Activated CD8-positive, alpha-beta T cell treated with anti-CD3 and anti-CD28 coated beads for 36 hours (primary cell): Measurements from ENCODE around the gene TSPAN32. TPM values are rescaled to one million over a fixed set of nuclear protein-coding genes. Genes with fewer than 3 reads are reported as not detected.

Experiments used
- ATAC-seq: fragments of 200-7000 bp; cut with Tn5 transposase; one replicate; pipeline ENCODE4 v1.10.0; 2021; ENCODE audit warnings: mild to moderate bottlenecking, moderate library complexity
- CTCF ChIA-PET: fragments of 350-600 bp; sonication (Branson Sonifier 250); formaldehyde crosslinking; loops from one replicate; lab custom pipeline; 2021; ENCODE audit warnings: antibody characterized with exemption; lab: Charles Lee
- POLR2A ChIA-PET: fragments of 350-600 bp; sonication (Branson Sonifier 250); formaldehyde crosslinking; loops from one replicate; lab custom pipeline; 2021; ENCODE audit warnings: antibody characterized with exemption; lab: Charles Lee
- DNase-seq: peaks from one replicate; pipeline ENCODE4 v3.0.0-alpha.2; 2020
- H3K27ac Mint-ChIP-seq: one replicate; pipeline ENCODE4 v1.8.0; 2021; ENCODE audit warnings: mild to moderate bottlenecking, mixed read lengths
- H3K27me3 Mint-ChIP-seq: one replicate; pipeline ENCODE4 v1.8.0; 2021; ENCODE audit warnings: mixed read lengths
- H3K36me3 Mint-ChIP-seq: one replicate; pipeline ENCODE4 v1.8.0; 2021; ENCODE audit warnings: low read depth, mixed read lengths
- H3K4me1 Mint-ChIP-seq: one replicate; pipeline ENCODE4 v1.8.0; 2021; ENCODE audit warnings: low read depth, mixed read lengths
- H3K4me3 Mint-ChIP-seq: one replicate; pipeline ENCODE4 v1.8.0; 2021; ENCODE audit warnings: mild to moderate bottlenecking, moderate library complexity, mixed read lengths
- H3K9me3 Mint-ChIP-seq: one replicate; pipeline ENCODE4 v1.8.0; 2021; ENCODE audit warnings: mixed read lengths
- CTCF ChIP-seq: fragments of 200-600 bp; IDR thresholded peaks from one replicate; pipeline ENCODE4 v1.8.0; 2022; ENCODE audit warnings: antibody characterized with exemption, mild to moderate bottlenecking
- intact Hi-C: fragments of 100-400 bp; cut with micrococcal nuclease; formaldehyde crosslinking; loops from one replicate; pipeline ENCODE4 v1.10.0; 2022
- total RNA-seq, 2 experiments: library from RNA; stranded (reverse); gene quantifications; one replicate each; pipeline ENCODE4 v1.2.3, GENCODE V29; 2021

The TSPAN32 gene
- total RNA-seq, 2 experiments from 2014 or later: 3.1 to 4.9 TPM

DNA sequence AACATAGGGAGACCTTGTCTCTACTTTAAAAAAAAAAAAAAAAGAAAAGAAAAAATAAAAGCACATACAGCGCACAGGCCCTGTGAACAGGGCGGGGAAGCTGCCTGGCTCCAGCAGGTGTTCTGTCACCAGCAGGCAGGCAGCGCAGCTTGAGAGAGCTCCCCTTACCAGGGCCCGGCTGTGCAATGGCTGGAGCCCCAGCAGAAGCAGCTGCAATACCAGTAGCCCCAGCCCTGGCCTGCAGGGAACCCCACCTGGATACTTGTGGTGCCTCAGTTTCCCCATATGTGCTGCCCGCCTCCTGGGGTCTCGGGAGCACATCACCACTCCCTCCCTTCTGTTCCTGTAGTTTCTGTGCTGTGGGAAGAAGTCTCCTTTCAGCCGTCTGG, 12.3 kb downstream of the TSPAN32 start:
- Mint-ChIP-seq H3K9me3 (no peaks in the 10 kb centered on the region), H3K27ac (no peak overlapping the region), H3K4me1 (peaks cover 15% of the 10 kb centered on the region), H3K4me3 (no peak overlapping the region), H3K27me3 (no peaks in the 10 kb centered on the region), H3K36me3 (no peaks in the 10 kb centered on the region)
- ChIA-PET CTCF (interaction anchor here (1.5 to 1.9 kb wide), 2 partner anchors 9 to 128 kb away, joined by 4 to 8 read pairs; no protein-coding TSS in a partner anchor), POLR2A (no interaction called here)
- TF ChIP-seq CTCF: no peak
- DNase-seq (no peak), ATAC-seq (no peak)
- intact Hi-C loops: no loop called here

DNA sequence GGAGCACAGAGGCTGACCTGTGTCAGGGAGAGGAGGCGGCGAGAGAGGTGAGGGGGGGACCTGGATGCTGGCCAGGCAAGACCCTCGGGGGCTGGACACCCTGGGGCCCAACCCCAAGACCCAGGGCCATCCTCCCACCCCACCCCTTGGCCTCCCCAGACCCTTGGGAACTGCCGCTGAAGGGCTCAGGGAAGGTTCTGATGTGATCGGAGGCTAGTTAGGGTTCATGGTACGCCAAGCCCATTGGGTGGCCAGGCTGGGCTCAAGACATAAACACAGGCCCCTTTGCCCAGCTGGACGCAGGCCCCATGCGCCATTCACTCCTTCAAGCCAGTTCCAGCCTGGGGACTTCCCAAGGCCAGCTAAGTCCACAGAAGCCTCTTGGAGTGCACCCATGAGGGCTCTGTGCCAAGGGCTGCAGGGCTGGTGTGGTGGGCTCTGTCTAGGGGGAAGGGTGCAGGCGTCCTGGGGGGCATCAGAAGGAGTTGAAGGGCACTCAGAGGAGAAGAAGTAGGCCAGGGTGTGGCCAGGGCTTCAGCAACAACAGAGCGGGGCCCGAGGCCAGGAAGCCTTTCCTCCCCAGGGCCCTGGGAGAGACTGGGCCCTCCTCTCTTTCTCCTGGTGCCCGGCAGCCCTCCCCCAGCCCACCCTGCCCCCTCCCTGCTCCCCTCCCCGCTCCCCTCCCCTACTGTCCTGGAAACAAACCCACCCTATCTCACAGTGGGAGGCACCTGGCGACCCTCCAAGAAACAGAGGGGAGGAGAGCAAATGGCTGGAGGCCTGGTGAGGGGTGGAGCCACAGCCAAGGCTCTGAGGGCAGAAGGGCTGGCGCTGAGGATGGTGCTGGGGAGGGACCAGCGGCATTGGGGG, 12.9 kb downstream of the TSPAN32 start:
- Mint-ChIP-seq H3K4me3 (no peak overlapping the region), H3K4me1 (peaks cover 15% of the 10 kb centered on the region), H3K27ac (no peak overlapping the region), H3K27me3 (no peaks in the 10 kb centered on the region), H3K9me3 (no peaks in the 10 kb centered on the region), H3K36me3 (no peaks in the 10 kb centered on the region)
- no peak for TF ChIP-seq CTCF
- ChIA-PET CTCF (interaction anchor here (1.9 kb wide), 1 partner anchor 10 kb away, joined by 8 read pairs; no protein-coding TSS in a partner anchor), POLR2A (no interaction called here)
- no peak for ATAC-seq
- intact Hi-C loops: no loop called here
- DNase-seq: no peak

DNA sequence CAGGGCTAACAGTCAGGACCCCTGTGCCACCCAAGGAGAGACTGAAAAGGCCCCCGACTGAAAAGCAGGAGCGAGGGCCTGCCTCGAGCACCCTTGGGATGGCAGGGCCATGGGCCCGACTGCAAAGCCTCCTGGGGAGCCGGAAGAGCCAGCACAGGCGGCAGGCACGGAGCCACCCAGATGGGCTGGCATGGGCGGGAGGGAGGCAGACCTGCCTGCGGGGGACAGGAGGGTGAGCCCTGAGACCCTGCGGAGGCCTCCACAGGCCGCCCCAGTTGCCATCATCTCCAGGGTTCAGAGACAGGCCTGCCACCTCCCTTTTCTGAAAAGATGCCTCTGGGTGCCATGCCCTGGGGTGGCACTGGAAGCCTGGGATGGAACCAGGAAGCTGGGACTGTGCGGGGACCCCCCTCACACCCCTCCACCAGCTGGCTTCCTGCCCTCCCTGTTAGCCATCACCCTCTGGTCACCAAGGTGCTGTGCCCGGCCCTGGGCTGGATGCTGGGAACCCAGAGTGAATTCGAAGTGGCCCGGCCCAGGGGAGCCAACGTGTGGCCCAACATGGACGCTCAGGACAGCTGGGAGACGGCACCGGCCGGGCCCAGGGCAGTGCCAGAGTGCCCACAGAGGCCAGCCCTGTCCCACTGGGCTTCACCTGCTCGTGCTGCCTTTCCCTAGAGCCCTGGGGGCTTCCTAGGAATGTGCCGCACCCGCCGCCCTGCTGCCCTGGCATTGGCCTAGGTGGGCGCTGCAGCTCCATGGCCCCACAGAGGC, 13.8 kb downstream of the TSPAN32 start:
- no peak for ATAC-seq
- POLR2A ChIA-PET: no interaction called here
- H3K4me3 Mint-ChIP-seq: no peak overlapping the region
- intact Hi-C loops: no loop called here
- no peaks in the 10 kb centered on the region for H3K36me3 Mint-ChIP-seq
- no peak for DNase-seq
- no peaks in the 10 kb centered on the region for H3K27me3 Mint-ChIP-seq
- TF ChIP-seq CTCF: no peak
- no peak overlapping the region for H3K27ac Mint-ChIP-seq
- no peaks in the 10 kb centered on the region for H3K9me3 Mint-ChIP-seq
- CTCF ChIA-PET: interaction anchor here (1.2 kb wide), 1 partner anchor 84 kb away, joined by 3 read pairs; the partner anchor contains the start of gene TSSC4
- H3K4me1 Mint-ChIP-seq: peaks cover 15% of the 10 kb centered on the region

DNA sequence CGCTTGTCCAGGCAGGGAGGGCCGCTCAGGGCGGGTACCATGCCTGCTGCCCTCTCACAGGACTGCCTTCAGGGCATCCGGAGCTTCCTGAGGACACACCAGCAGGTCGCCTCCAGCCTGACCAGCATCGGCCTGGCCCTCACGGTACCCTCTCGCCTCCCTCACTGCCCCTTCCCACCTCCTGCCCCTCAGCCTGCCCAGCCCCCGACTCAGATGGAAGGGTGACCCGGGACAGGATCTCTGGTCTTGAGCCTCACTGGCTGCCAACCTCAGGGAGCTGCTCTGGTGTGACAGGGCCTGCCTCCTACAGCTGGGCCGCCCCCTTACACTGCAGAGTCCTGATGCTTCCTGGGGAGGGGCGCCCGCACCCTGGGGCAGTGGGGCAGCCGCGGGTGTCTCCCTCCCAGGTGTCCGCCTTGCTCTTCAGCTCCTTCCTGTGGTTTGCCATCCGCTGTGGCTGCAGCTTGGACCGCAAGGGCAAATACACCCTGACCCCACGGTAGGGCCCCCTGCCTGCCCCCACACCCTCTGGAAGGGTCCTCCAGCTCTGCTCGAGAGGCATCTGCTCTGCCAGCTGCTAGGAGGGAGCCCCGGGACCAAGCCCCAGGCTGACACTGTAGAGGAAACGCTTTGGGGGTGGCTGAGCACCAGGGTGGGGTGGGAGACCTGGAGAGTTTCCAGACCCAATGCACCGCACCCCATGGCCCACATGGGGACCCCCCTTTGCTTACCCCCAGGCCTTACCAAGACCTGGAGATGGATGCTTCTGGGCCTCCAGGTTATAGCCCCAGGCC, 14.6 kb downstream of the TSPAN32 start:
- CTCF ChIA-PET: interaction anchor here (1.2 to 2.6 kb wide), 3 partner anchors 10 to 105 kb away, joined by 3 to 16 read pairs (median 4); partner anchors contain the start of gene TSSC4
- H3K27me3 Mint-ChIP-seq: no peaks in the 10 kb centered on the region
- no peak overlapping the region for H3K4me3 Mint-ChIP-seq
- no peaks in the 10 kb centered on the region for H3K9me3 Mint-ChIP-seq
- no peak overlapping the region for H3K27ac Mint-ChIP-seq
- TF ChIP-seq CTCF: no peak
- DNase-seq: no peak
- no peaks in the 10 kb centered on the region for H3K36me3 Mint-ChIP-seq
- POLR2A ChIA-PET: interaction anchor here (0.9 kb wide), 1 partner anchor 98 kb away, joined by 4 read pairs; no protein-coding TSS in a partner anchor
- H3K4me1 Mint-ChIP-seq: peaks cover 15% of the 10 kb centered on the region
- intact Hi-C loops: no loop called here
- no peak for ATAC-seq
